ENCODE data around the gene IYD.
"Not testable (repeated sequence)": the region's sequence is repeated elsewhere in the genome, so short reads cannot be mapped to it uniquely, and the experiment has no call there.

The IYD gene

GRCh38 chr6:150435832-150436231, 67.0 kb downstream of the IYD start:
- no peak for DNase-seq

GRCh38 chr6:150439373-150439772, 70.6 kb downstream of the IYD start:
- DNase-seq, result no peak

- no peak for DNase-seq
Observed at GRCh38 chr6:150443621-150444020, 74.8 kb downstream of the IYD start.

GRCh38 chr6:150444308-150444707, 75.5 kb downstream of the IYD start:
- DNase-seq, result no peak

GRCh38 chr6:150445486-150445885, 76.7 kb downstream of the IYD start:
- DNase-seq, result no peak

GRCh38 chr6:150448221-150448620, 79.4 kb downstream of the IYD start:
- no peak for DNase-seq

- not testable (repeated sequence) for DNase-seq
Observed at GRCh38 chr6:150449055-150449454, 80.2 kb downstream of the IYD start.

GRCh38 chr6:150450918-150451317, 82.1 kb downstream of the IYD start:
- no peak for DNase-seq

GRCh38 chr6:150451807-150452427, 83.1 kb downstream of the IYD start:
- no peak for DNase-seq

- no peak for DNase-seq
Observed at GRCh38 chr6:150452428-150453243, 83.8 kb downstream of the IYD start.

- no peak for DNase-seq
Observed at GRCh38 chr6:150453357-150453756, 84.5 kb downstream of the IYD start.
